Smooth muscle cell of the umbilical artery (primary cell): ENCODE results near the gene HAUS3. TPM values are rescaled to one million over a fixed set of nuclear protein-coding genes. Genes with fewer than 3 reads are reported as not detected.

Experiments
- total RNA-seq: library from RNA; depleted of rRNA; stranded (reverse); fragments of >200 nt; gene quantifications from 2 replicates; pipeline ENCODE4 v1.2.3, GENCODE V29; 2014

Gene HAUS3
- total RNA-seq = 7.4 and 11.9 TPM in 2 replicates

GRCh38 chr4:2241410-2242353 is at the start of gene HAUS3, which contains the start of gene POLN:
Gene HAUS3 (minus strand): TSS chr4:2242121. CDS start chr4:2240946, 1,175 bp downstream.
Gene POLN (minus strand): TSS chr4:2242121. CDS start chr4:2229231, 12,890 bp downstream.

GRCh38 chr4:2261853-2262144 is 19.9 kb upstream of the HAUS3 start, which contains the start of gene MXD4:
Gene MXD4 (minus strand): TSS chr4:2262109. CDS start chr4:2261980, 129 bp downstream.

Other genes with a start within 250 kb of the HAUS3 start
- 11.0 and 17.5 TPM in 2 replicates for gene NELFA, start 233.1 kb downstream of the HAUS3 start, total RNA-seq
- 0.14 and 0.30 TPM in 2 replicates for gene NAT8L, start 182.8 kb downstream of the HAUS3 start, total RNA-seq
- 5.3 TPM in 2 replicates for gene POLN, start within 50 bp of the HAUS3 start, total RNA-seq
- 41.6 and 49.2 TPM in 2 replicates for gene MXD4, start 20.0 kb upstream of the HAUS3 start, total RNA-seq
- 8.0 and 8.1 TPM in 2 replicates for gene ZFYVE28, start 176.5 kb upstream of the HAUS3 start, total RNA-seq
- gene CFAP99, start 176.8 kb upstream of the HAUS3 start, total RNA-seq = not detected in 2 replicates
- gene RNF4, start 227.0 kb upstream of the HAUS3 start, total RNA-seq = 62.7 and 99.1 TPM in 2 replicates